GF-D8 (cell line): ENCODE data around the gene KLHL29.

Source experiments
- DNase-seq: peaks from one replicate; lab custom pipeline; 2025; lab: John Stamatoyannopoulos, UW

The KLHL29 gene

DNA sequence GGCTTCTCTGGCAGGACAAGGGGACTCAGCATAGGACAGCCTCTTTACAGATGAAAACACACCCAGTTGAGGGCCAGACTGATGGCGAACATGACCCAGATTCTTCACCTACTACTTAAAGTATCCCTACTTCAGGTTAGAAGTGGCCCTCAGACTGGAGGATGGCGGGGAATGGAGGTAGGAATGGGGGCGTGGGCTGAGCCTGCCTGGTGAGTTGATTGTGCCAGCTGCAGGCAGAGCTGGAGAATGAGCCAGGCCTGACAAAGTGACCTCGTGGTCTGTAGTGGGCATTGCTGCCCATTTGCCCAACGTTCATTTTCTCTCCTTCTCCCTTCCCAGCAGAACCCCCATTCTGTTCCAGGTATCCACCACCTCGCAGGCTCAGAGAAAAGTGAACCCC is 186.1 kb downstream of the KLHL29 start:
- DNase-seq: no peak

DNA sequence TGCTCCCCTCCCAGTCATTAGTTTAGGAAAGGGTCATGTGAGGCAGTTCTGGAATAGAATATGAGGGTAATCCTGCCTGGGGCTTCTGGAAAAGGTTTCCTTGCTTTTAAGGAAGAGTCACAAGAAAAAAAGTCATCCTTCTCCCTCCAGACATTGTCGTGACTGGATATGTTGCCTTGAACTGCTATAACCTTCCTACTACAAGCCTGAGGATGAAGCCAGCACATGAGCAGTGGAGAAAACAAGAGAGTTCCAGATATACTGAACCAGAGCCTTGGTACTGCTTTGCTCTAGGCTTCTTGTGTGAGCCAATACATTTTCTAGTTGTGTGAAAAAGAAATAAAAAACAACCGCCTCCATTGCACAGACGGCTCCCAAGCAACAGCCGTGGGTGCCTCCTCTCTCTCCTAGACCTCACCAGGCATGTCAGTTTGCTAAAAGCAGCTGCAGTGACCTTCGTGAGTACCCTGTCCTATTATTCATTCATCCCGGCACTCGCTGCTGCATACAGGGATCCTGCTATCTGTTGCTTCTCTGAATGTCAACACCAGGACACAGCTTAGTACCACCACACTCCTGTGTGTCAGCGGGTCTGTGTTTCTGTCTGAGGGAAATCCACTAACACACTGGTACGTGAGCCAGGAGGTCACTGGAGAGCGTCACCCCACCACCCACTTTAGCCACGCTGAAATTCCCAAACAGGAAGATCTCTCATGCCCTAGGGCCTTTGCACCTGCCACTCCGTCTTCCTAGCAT is 186.7 kb downstream of the KLHL29 start:
- DNase-seq: no peak

DNA sequence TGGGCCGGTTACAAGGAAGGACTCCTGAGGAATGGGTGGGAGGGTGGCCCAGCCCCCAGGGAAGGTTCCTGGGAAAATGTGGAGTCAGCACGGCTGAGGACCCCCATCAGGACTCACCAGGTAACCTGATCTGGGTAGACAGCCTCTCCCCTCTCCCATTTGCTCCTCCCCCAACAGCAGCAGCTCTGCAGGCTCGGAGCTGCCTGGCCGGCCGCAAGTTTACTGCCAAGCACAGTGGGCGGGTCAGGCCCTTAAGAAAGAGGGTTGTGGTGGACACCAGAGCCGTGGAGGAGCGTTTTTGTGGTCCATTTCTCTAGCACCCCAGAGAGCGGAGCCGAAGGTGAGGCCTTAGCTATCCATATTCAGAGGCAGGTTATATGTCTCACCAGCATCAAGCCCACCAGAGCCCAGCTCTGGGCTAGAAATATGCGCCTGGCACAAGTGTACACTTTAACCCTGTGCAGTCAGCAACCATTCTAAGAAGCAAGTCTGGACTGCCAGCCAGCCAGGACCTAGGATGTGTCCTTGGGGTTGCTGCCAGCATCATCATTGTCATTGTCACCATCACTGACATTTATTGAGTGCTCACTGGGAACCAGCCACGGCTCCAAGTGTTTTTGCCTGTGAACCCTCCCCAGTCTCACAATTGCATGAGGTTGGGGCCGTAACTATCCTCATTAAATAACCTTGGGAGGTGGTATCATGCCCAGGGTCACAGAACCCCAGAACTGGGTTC is 190.1 kb downstream of the KLHL29 start:
- no peak for DNase-seq

DNA sequence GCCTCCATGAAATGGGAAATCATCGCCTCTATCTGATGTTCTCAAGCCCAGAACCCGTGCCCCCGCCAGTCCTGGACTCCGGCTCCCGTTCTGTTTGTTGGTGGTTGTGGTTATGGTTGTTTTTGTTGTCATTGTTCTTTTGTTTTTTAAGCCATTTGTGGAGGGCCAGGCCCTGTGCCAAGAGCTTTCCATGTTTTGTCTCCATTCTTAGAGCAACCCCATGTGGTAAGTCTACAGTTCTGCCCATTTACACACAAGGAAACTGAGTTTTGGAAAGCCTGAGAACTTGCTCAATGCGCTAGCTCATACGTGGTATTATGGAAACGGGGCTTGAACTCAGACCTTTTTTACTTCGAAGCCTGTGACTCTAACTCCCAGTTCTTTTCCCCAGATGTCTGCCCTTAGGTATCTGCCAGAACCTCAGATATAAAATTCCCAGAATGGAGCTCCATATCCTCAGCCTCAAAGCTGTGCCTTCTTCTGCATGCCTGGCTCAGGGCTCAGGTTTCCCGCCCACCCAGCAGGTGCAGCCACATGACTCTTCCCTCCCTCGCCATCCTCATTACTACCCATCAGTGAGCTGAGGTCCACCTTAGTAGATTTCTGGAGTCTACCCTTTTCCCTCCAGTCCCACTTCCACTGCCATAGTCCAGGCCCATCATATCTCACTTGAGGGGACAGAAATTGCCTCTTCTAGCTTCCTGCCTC is 194.1 kb downstream of the KLHL29 start:
- no peak for DNase-seq

DNA sequence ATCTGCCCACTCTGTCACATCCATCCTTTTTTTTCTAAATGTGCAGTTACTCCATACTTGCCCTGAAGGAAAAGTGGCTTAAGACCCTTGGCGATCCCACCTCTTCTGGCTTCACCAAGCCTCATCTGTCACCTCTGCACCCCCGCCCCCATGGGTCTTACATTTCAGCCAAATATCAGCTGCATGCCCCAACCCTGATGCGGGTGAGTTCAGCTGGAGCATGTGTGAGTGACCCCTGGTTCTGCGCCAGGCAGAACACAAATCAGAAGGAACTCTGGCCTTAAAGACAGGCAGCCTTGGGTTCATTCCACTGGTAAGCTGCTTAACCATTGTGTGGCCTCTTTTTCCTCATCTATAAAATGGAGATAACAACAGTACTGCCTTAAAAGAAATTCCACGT is 194.7 kb downstream of the KLHL29 start:
- DNase-seq: no peak

DNA sequence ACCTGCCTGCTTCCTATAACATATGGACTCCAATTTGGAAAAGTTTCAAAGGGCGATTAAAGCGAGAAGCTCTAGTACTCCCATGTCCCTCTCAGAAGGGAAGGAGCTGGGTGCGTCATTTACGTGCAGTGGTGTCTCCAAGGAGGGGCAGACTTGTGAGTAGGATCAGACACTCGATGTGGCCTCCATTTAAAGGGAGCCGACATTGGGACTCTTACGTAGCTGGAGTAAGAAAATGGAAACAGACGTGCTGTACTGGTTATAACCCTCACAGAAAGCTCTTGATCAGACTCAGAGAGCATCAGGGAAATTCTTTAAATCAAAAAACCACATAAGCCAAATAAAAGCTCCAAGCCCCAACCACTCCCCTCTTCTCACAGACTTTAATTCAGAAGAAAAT is 198.5 kb downstream of the KLHL29 start:
- DNase-seq: no peak

DNA sequence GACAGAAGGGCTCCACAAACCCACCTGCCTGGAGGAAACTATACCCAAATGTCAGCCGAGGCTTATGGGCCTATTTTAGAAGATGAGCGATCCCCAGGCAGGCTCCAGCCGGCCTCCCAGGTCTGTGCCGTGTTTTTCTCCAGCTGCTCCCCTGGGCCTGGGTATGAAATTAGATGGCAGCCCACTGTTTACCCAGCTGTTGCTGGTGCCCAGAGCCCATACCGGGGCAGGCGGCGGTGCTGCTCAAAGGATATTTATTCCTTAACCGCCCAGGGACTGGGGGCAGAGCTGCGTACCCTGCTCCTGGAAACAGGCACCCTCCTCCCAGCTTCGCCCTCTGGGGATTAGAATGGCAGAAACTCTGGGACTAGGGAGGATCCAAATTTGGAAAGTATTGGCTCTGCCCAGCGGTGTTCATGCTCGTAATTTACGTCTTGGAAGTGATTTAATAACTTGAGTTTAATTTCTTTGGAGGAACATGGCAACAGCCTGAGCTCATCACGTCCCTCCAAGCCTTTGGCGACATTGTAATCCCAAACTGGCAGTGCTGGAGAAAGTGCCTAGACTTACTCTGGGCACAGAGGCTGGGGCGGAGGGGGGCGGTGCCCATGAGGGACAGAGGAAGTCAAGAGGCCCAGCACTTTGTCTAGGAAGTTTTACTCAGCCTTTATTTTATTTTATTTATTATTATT is 199.2 kb downstream of the KLHL29 start:
- DNase-seq: no peak

DNA sequence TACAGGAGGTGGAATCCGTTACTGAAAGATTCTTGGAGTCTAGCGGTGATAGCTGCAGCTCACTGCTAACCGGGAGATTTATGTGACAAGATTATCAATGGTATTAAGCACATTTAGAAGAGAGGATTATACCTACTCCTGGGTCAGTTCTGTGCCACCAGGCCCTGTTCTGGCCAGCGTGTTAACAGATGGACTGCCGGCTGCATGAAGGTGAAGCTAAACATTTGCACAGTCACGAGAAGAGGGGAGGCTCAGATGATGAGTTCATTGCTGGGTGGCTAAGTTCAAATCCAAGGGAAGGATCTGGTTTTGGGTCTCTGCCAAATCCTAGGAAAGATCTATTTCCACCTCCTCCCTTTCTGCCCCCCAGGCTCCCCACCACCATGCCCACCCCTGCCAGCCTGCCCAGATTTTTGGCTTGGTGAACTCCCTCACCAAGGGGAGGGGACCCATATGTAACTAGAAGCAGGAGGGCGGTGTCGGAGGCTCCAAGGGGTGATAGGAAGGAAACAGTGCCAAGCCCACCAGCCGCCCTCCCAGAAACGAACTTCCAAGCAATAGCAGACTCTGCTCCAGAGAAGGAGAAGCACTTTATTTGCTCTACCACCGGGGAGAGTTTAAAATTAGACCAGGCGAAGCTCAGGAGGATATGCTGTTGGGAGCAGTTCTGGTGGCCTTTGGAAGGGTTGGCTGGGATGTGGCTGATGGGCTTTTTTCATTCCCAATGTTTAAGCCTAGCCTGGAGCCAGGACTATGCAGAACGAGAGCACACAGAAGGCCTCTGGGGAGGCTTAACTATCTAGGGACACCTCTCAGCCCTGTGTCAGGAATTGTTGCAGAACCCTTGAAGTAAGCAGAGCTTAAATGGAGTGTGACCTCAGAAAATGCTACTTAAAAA is 200.5 kb downstream of the KLHL29 start:
- no peak for DNase-seq

DNA sequence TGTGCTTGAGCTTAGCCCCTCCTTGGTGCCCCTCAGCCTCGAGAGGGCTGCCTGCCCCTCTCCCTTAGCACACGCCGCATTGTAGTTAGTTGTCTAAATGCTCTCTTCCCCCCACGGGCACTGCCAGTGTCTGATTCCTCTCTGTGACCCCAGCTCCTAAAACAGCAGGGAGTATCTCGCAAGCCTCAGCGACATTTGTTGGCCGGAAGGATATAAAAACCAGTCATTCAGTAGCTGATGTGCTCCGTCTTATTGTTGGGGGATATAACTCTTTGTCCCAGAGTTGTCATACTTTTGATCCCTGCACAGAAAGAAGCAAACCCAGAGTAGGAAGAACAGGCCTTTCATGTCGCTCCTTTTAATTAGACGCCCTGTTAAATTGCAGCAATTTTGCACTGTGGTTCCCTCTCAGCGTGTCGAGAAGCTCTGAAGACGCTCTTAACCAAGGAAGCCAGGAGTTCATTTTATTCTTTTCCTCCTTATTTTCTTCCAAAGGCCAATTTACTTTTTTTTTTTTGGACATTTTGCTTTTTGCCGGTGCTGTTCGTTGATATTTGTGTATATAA is 201.8 kb downstream of the KLHL29 start:
- no peak for DNase-seq

DNA sequence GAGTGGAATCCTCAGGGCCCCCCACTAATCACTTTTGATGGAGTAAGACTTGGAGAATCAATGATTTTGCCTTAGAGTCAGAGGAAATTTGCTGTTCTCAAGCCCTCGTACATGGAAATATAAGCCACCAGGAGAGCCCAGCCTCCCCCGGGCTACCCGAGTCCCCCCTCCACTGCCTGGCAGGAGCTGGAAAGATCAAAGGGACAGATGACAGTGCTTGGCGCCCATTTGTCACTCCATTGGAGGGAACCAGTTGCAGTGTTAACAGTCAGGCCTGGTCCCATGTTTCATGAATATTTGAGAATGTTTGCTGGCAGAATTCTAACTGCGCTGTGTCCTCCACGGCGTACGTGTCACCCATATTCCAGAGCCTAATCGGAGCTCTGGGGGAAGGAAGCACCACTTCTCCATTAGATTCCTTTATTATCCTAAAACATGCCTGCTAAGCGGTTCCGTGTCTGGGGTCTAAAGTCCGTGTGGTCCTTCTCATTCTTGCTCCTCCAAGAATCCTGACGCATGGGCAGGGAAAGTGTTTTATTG is 202.4 kb downstream of the KLHL29 start:
- no peak for DNase-seq

DNA sequence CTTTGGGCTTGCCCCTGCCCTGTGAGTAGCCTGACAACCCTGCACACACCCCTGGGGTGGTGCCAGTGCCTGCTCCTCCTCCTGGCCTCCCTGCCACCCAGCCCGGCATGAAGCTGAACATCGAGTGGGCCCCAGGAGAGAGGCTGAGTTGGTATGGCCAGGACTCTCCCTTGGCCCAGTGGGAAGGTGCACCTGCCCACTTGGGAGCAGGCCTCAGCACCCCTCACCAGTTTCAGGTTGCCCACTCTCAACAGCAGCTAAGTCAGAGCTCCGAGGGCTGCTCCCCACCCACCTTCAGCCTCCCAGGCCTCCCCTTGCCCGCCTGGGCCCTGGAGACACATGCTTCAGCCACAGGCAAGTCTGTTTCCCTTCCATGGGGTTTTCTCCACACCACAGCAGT is 203.1 kb downstream of the KLHL29 start:
- DNase-seq: no peak

DNA sequence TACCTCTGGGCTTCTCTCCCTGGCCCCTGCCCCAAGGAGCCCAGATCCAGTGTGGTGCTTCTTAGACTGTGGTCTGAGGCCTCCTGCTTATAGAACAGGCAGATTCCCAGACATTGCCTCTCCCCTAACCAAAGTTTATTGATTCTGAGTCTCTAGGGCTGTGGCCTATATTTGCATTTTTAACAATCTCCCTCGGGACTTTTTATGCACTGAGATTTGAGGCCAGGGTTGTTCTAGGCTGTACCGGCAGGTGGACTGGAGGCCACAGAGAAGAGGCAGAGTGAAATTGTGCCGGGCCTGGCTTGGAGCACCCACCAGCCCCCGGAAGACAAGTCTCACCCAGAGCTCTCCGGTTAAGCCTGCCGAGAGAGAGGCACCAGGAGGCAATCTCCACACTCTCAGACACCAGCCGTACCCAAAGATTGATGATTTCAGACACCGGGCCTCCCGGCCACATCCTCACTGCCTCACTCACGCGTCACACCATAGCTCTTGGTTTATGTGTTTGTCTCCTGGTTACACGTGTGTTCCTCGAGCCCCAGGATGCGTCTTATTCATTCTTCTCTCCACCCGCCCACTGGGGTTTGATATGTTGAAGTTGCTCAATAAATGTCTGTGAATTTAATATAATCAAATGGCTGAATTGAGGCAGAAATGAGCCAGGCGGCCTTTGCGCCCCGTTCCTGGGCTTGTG is 203.7 kb downstream of the KLHL29 start:
- DNase-seq: no peak

DNA sequence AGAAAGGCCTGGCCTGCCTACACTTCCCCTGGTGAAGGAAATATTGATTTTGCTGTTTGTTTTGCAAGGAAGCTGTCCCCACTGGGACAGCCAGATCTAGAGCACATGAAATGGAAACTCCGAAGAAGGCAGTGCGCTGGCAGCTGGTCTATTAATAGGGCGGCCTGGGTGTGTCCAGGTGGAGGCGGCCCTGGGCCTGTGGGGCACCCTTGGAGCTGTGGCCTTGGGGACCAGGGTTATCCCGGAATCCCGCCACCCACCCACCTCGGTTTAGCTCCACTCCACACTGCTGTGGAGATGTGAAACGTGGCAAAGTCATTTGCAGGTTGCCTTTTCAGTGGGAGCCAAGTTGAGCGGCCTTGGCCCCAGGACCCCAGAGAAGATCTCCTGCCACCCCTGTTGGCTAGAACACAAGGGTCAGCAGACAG is 204.3 kb downstream of the KLHL29 start:
- no peak for DNase-seq

DNA sequence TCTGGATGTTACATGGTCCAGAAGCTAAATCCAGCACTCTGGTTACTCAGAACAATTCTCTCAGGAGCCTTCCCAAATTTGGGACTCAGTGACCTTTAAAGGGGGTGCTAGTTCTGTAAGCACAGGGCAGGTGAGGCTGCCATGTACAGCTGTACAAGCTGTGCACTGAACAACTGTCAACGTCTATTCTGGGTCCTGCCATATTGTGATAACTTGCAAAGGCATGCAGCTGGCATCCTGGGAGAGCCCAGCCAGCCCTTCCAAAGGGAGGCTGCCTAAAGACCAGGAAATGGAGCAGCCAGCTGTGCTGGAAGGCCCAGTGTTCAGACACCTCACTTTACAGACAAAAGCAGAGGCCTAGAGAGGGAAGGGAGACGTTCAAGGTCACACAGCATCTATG is 204.8 kb downstream of the KLHL29 start:
- DNase-seq: no peak

DNA sequence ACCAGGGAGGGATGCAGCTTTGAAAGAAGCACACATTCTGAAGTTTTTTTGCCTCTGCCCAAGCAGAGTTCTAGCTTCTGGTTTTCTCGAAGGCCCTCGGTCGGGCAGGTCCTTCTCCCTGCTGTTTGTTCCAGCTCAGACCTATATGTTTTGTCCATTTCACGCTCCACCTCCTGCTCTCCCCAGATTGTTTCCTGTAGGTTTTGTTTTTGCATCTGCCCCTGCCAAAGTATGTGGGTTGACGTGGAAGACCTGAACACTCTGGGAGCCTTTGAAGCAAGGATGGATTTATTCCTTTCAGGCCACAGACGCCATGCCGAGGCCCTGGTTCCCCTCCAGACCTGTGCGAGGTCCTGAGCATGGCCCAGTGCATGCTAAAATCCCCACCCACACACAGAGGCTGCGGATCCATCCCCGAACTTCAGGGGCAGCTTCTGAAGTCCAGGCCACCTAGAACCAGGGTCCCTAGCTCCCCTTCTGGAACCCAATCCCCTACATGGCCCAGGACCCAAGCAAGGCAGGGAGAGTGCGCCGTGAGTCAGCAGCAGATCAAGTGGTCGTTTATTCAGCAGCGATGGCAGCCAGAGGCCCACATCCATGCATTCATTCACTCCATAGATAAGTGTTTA is 205.4 kb downstream of the KLHL29 start:
- DNase-seq: no peak

DNA sequence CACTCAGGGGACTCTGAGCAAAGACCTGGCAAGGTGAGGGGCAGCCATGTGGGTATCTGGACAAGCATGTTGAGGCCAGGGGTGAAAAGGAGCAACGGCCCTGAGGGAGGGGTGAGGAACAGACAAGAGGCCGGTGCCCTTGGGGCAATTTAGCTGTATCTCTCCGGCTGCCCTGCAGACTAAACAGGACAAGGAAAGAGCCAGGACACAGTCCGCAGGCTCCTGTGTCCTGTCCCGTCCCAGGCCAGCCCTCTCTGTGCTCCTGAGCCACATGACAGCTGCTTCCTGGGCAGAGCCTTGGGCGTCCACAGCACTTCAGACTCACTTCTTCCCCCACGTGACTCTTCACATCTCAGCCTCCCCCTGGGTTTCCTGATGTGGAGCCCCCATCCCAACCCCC is 206.1 kb downstream of the KLHL29 start:
- DNase-seq: no peak

DNA sequence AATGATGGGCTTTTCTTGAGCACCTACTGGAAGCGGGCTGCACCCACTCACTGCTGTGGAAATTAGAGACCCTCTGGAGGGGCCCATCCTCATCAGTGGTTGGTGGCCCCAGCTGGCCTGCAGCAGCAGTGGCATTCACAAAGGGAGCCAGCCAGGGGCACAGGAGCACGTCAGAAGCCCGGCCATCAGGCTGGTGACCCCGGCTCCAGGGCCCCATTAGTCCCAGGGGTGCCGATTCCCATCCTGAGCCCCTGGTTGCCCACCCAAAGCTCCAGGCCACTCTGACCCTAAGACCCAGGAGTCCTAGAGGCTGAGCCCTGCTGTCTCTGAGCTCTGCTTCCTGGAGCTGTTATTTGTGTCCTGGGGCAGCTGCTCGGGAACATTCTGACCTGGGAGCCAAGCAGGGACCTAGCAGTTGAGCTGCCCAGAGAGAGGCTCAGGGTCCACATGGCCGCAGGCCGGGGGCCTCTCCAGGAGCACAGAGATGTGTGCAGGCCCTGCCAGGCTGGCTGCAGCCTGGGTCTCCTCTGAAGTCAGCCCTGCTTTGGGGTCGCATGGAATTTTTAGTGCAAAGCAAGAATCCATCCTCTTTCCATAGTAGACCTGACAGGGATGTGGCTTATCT is 207.2 kb downstream of the KLHL29 start:
- no peak for DNase-seq

DNA sequence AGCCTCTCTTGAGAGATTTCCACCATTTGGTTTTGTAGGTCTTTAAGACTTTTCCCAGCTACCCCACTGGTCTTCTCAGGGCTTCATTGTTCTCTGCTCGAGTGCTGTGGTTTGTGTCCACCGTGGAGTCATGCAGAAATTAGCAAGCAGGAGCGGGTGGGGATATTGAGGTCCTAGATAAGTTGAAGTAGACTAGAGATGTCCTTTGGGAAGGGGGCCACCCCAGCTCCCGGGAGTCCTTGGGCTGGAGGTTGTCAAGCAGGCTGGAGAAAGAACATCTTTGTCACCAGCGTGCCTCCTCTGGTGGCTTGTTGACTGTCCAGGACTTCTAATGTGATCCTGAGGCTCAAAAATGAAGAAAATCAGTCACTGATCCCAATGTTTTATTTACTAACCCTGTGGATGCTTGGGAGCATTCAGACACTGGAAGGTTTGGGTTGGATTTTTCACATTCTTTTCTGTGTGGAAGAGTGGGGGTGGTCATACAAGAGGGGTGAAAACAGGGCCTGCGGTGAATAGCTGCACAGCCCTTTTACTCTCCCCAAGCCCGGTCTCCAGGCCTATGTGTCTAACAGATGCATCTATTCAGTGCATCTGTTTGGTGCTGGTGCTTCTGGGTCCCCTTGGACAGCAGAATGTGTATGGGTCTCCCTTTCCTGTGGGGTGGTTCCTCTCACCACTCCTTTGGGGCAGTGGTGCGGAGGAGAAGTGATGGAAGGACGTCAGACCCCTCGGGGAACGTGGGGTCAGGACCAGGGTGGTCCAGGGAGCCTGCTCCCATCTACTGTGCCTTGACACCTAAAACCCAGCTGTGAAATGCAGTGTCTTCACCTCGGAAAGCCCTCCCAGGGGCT is 208.1 kb downstream of the KLHL29 start:
- DNase-seq: no peak
